ENCODE data around the gene PITX2.
A peak's percentile ranks its signal among the peaks of the same experiment; 100 is the strongest.

The PITX2 gene

DNA sequence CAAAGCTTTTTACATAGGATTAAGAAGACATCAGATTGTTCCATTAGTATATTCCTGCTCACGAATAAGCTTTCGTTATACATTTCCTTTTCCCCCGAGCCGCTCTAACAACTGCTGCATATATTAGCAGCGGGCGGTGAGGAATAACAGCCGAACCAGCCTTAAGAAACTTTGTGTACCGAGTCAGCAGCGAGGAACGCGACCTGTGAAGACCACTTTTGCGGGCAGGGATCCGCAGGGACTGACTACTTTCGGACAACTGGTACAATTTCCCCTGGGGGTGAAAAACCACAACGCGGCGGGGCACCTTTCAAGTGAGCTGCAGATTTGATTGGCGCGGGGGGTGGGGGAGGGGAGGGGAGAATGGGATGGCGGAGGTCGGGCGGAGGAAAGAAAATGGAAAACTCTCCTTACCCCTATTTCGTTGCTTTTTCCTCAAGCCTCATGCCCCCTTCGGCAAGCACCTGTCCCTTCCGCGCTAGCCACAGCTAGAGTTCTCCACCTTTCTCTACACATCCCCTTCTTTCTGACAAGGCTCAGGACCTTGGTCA is 5.9 kb upstream of the PITX2 start:
- TF ChIP-seq, protein P1, sequence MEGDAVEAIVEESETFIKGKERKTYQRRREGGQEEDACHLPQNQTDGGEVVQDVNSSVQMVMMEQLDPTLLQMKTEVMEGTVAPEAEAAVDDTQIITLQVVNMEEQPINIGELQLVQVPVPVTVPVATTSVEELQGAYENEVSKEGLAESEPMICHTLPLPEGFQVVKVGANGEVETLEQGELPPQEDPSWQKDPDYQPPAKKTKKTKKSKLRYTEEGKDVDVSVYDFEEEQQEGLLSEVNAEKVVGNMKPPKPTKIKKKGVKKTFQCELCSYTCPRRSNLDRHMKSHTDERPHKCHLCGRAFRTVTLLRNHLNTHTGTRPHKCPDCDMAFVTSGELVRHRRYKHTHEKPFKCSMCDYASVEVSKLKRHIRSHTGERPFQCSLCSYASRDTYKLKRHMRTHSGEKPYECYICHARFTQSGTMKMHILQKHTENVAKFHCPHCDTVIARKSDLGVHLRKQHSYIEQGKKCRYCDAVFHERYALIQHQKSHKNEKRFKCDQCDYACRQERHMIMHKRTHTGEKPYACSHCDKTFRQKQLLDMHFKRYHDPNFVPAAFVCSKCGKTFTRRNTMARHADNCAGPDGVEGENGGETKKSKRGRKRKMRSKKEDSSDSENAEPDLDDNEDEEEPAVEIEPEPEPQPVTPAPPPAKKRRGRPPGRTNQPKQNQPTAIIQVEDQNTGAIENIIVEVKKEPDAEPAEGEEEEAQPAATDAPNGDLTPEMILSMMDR (IDR thresholded peaks at IDR 0.05; ENCODE audit: control insufficient read depth, insufficient read depth, low read depth, low read length, missing control alignments) = no peak
- no peak for DNase-seq (ENCODE audit: low read depth)
- peak overlapping the region; percentile 18 for H3K4me3 ChIP-seq (ENCODE audit: control insufficient read depth, low read depth, low read length)

DNA sequence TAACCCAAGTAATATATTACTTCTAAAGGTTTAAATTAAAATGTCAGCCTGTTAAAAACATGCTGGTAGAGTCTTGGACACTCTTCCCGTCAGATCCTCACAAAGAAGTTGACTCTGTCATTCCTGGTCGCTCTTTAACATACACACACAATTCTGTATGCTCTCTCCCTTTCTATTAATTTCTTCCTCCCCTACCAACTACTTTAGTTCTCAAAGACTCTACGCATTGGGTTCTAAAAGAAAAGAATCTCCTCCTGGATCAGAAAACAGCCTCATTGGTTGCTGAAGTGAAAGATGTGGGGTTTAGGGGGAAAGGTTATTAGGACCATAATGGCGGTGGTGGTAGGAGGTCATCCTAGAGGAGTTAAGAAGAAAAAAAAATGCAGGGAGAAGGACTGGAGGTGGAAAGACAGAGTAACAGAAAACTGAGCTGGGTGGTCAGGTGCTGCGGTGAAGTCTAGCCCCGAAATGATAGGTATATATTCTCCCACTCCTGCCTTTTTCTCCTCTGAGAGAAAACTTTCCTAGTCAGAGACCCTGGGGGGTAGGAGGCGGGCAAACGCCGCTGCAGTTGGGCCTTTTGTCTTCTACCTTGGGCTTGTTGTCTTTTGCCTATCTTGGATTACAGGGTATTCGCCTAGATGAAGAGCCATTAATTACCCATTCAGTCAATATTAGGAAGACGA is 5.2 kb upstream of the PITX2 start:
- TF ChIP-seq, protein P1 (IDR thresholded peaks at IDR 0.05; ENCODE audit: control insufficient read depth, insufficient read depth, low read depth, low read length, missing control alignments) = no peak
- H3K4me3 ChIP-seq (ENCODE audit: control insufficient read depth, low read depth, low read length) = no peak overlapping the region
- DNase-seq (ENCODE audit: low read depth) = no peak

DNA sequence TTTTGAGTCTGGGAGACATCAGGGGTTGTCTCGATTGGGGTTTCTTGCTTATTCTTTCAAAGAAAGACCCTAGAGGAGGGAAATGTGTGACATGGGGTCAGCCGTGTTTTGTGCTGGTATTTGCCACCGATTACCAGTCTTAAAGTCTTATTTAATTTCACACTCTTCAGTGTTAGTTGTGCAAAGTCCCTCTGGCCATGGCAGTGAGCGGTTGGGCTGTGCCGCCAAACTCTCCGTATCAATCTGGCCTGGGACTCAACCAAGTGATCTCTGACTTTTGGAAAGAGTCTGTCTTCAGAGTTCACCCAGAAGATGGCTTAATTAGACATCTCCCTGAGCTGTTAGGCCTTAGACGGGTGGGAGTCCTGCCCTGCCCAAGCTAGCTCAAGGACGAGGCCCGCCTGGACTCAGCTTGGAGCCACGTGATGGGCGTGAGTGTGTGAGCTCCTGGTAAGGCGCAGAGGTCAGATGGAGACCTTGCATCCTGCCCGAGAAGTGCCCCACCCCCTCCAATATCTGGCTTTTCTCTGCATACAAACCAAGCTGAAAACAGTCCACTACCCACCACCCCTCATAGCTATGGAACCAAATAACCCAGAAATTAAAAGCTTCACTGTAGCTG is 3.8 kb upstream of the PITX2 start:
- TF ChIP-seq, protein P1 (IDR thresholded peaks at IDR 0.05; ENCODE audit: control insufficient read depth, insufficient read depth, low read depth, low read length, missing control alignments) = no peak
- no peak overlapping the region for H3K4me3 ChIP-seq (ENCODE audit: control insufficient read depth, low read depth, low read length)
- DNase-seq (ENCODE audit: low read depth) = no peak

DNA sequence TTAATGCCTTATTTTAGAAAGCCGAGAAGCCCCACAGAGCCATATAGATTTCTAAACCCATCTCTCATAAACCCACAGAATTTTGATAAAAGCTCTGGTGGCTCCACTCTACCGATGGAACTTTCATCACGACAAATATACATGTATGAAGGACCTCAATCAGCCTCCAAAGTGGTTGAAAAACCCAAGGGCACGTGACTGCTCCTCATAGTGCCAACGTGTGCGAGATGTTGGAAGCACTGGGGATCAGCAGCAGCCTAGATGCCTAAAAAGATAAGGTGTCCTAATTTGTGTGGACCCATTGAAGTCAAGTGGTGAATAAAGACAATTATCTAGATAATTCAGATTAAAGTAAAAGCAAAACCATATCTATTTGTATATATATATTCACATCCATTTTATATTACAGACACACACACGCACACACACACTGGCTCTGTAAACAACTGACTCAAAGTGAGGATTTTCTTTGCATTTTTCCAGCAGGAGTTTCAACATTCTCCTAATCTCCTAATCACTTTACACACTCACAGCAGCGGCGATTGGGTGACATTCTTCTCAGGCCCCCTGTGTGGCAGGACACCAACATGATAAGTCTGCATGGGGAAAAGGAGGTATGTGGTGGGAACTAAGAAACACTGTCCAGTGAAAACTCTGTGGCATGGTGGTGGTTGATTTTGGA is 2.8 kb upstream of the PITX2 start:
- no peak for DNase-seq (ENCODE audit: low read depth)
- no peak overlapping the region for H3K4me3 ChIP-seq (ENCODE audit: control insufficient read depth, low read depth, low read length)
- TF ChIP-seq, protein P1 (IDR thresholded peaks at IDR 0.05; ENCODE audit: control insufficient read depth, insufficient read depth, low read depth, low read length, missing control alignments) = no peak

DNA sequence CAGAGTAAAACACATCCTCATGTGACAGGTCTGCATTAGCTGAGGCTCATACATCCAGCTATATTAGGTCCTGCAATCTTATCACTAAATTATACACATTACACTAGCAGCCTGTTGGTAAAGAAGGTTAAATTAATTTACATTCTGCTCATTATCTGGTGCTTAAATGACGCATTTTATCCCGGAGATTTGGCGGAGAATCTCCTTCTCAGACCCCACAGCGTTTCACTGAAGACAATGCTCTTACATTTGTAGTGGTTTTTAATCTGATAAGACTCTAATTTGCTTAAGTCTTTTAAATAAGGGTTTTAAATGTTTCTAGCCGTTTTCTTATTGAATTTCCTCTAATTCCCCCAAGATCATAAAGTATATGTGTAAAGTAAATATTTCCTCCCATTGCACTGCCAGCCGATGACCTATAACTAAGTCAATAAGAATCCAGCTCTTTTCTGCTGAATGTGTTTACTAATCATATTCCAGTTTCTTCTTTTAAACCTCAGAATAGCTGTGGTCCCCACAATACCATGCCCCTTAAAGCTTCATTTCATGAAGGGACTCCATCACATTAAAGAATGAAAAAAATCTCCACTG is 2.1 kb upstream of the PITX2 start:
- TF ChIP-seq, protein P1 (IDR thresholded peaks at IDR 0.05; ENCODE audit: control insufficient read depth, insufficient read depth, low read depth, low read length, missing control alignments) = no peak
- no peak overlapping the region for H3K4me3 ChIP-seq (ENCODE audit: control insufficient read depth, low read depth, low read length)
- no peak for DNase-seq (ENCODE audit: low read depth)

DNA sequence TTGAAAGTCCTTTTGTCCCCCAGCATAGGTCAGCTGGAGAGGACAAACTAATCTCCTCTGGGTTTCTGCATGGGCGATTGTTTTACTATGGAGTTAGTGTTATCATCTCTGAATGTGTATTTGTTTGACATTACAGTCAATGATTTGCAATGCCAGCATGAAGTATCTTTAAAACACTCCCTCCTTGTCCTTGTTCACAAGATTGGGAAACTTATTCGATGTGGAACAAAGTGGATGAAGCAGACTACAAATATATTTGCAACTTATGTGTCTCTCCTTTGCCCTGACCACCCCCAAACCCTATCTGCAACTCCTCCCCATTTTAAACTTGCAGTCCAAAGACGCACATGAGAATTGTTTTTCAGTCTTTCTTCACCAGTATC is 1.5 kb upstream of the PITX2 start:
- TF ChIP-seq, protein P1 (IDR thresholded peaks at IDR 0.05; ENCODE audit: control insufficient read depth, insufficient read depth, low read depth, low read length, missing control alignments) = no peak
- no peak overlapping the region for H3K4me3 ChIP-seq (ENCODE audit: control insufficient read depth, low read depth, low read length)
- no peak for DNase-seq (ENCODE audit: low read depth)
